SK-N-MC (cell line): ENCODE data around the gene DDX20.
"Not testable (repeated sequence)": the region's sequence is repeated elsewhere in the genome, so short reads cannot be mapped to it uniquely, and the experiment has no call there.

Source experiments
- DNase-seq: peaks from one replicate; pipeline ENCODE4 v3.0.0-alpha.2; 2011; ENCODE audit warnings: low read depth, low spot score
- H3K27ac ChIP-seq: fragments of 200-600 bp; sonication (generic); 2 replicates; pipeline ENCODE4 v1.5.1; 2016; ENCODE audit warnings: mixed run types
- H3K36me3 ChIP-seq: fragments of 200-600 bp; sonication (generic); 2 replicates; pipeline ENCODE4 v1.6.1; 2017; ENCODE audit warnings: antibody characterized with exemption, low read length, mixed read lengths; ENCODE audit not compliant: insufficient read depth
- H3K4me3 ChIP-seq: fragments of 200-600 bp; sonication (generic); 2 replicates; pipeline ENCODE4 v1.5.1; 2016
- H3K9ac ChIP-seq: fragments of 200-600 bp; sonication (generic); 2 replicates; pipeline ENCODE4 v1.8.0; 2017; ENCODE audit warnings: mixed run types, mixed read lengths; ENCODE audit not compliant: insufficient read length
- H3K9me3 ChIP-seq: fragments of 200-600 bp; sonication (generic); 2 replicates; pipeline ENCODE4 v1.6.1; 2017; ENCODE audit warnings: low read depth, mild to moderate bottlenecking, antibody characterized with exemption, low read length, moderate library complexity, mixed read lengths
- EZH2 ChIP-seq: fragments of 200-600 bp; sonication (generic); IDR thresholded peaks from one replicate; pipeline ENCODE4 v1.6.1; 2017; ENCODE audit warnings: antibody characterized with exemption
- FOXP2 ChIP-seq: optimal IDR thresholded peaks from 2 replicates; pipeline ENCODE3; 2011; ENCODE audit warnings: mild to moderate bottlenecking, moderate library complexity; ENCODE audit not compliant: insufficient read depth; ENCODE audit errors: extremely low read length, control extremely low read depth
- POLR2AphosphoS5 ChIP-seq: IDR thresholded peaks from 2 replicates; pipeline ENCODE4 v1.6.1; 2012; ENCODE audit warnings: mild to moderate bottlenecking, low read depth, low read length, borderline replicate concordance

The DDX20 gene

GRCh38 chr1:111786669-111787207 is 31.0 kb downstream of the DDX20 start:
- Histone ChIP-seq H3K4me3 (no peak overlapping the region), H3K9ac (no peak overlapping the region), H3K27ac (no peak overlapping the region), H3K9me3 (no peaks in the 10 kb centered on the region), H3K36me3 (no peaks in the 10 kb centered on the region)
- DNase-seq, result no peak
- no peak for TF ChIP-seq EZH2
- no peak for TF ChIP-seq FOXP2
- no peak for TF ChIP-seq POLR2AphosphoS5

- no peak overlapping the region for H3K27ac ChIP-seq
- no peak overlapping the region for H3K9ac ChIP-seq
- H3K9me3 ChIP-seq, result no peaks in the 10 kb centered on the region
- TF ChIP-seq POLR2AphosphoS5 (no peak), EZH2 (no peak), FOXP2 (no peak)
- no peak for DNase-seq
- H3K36me3 ChIP-seq, result no peaks in the 10 kb centered on the region
- H3K4me3 ChIP-seq, result no peak overlapping the region
These were observed 33.4 kb downstream of the DDX20 start for GRCh38 chr1:111789142-111789541.

DNA sequence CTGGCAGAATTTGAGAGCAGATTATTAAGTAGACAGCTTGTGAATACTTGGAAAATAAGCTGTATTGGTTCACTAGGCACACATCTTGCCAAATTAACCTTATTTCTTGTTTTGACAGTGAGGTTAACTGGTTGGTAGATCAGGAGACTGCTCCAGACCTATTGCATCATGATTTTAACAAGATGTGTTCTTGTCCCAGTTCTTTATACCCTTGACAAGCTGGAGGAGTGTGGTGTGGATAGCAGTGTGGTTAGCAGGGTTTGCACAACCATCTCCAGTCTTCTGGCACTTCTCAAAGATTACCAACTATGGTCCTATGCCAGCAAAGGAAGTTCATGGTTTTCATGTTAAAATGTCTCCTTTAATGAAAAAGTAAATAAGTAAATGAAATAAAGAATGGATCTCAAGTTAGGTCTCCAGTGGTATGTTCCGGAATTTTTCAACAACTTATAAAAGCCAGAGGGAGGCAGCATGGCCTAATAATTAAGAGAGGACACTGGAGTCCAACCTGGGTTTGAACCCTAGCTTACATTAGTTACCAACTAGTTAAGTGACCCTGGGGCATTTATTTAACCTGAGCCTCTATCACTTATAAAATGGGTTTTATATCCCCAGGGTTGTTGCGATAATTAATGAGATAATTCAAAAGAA is 34.1 kb downstream of the DDX20 start:
- no peak for DNase-seq
- Histone ChIP-seq H3K27ac (no peak overlapping the region), H3K9ac (no peak overlapping the region), H3K36me3 (no peaks in the 10 kb centered on the region), H3K9me3 (no peaks in the 10 kb centered on the region), H3K4me3 (no peak overlapping the region)
- TF ChIP-seq EZH2, result no peak
- TF ChIP-seq POLR2AphosphoS5, result no peak
- no peak for TF ChIP-seq FOXP2

- Histone ChIP-seq H3K9ac (no peak overlapping the region), H3K27ac (no peak overlapping the region), H3K4me3 (no peak overlapping the region), H3K36me3 (no peaks in the 10 kb centered on the region), H3K9me3 (no peaks in the 10 kb centered on the region)
- TF ChIP-seq POLR2AphosphoS5, result no peak
- peak; percentile 5 for TF ChIP-seq EZH2
- TF ChIP-seq FOXP2, result no peak
- DNase-seq, result no peak
These were observed 36.1 kb downstream of the DDX20 start for GRCh38 chr1:111791776-111792175.

DNA sequence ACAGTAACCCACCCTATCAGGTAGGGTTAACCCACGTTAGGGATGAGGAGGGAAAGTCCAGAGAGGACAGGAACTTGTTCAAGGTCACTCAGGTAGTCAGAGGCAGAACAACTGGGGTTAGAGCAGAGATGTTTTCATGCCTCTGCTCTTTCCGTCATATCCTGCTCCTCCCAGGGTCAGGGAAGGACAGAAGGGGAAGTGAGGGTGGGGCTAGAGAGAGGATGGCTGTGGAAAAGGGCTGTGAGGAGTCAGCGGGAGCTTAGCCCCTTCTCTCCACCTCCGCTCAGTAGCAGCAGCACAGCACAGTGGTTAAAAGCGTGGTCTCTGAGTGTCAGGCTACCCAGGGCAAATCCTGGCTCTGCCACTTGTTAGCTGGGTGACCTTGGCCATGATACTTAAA is 36.5 kb downstream of the DDX20 start:
- Histone ChIP-seq H3K36me3 (no peaks in the 10 kb centered on the region), H3K9ac (no peak overlapping the region), H3K4me3 (no peak overlapping the region), H3K9me3 (no peaks in the 10 kb centered on the region), H3K27ac (no peak overlapping the region)
- DNase-seq, result no peak
- TF ChIP-seq POLR2AphosphoS5, result no peak

DNA sequence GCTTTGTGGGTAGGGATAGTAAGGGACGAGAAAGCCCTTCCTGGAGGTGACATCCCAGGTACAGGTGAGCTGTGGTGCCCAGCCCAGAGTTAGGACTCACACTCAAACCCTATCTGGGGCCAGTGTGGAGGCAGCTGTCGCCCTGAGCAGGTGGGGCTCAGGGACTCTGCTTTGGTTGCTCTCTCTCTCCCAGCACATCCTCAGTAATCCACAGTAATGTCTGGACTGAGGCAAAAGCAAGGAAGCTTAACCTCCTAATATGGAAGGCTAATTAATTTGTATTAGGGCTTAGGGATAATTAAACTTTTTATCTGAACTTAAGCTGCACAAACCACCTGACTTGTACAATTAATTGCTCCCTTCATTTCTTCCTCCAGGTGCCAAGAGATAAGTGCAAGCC is 38.2 kb downstream of the DDX20 start:
- H3K27ac ChIP-seq, result no peak overlapping the region
- no peak for DNase-seq
- H3K4me3 ChIP-seq, result no peak overlapping the region
- no peaks in the 10 kb centered on the region for H3K36me3 ChIP-seq
- H3K9ac ChIP-seq, result no peak overlapping the region
- TF ChIP-seq FOXP2 (no peak), POLR2AphosphoS5 (no peak), EZH2 (no peak)
- no peaks in the 10 kb centered on the region for H3K9me3 ChIP-seq

DNA sequence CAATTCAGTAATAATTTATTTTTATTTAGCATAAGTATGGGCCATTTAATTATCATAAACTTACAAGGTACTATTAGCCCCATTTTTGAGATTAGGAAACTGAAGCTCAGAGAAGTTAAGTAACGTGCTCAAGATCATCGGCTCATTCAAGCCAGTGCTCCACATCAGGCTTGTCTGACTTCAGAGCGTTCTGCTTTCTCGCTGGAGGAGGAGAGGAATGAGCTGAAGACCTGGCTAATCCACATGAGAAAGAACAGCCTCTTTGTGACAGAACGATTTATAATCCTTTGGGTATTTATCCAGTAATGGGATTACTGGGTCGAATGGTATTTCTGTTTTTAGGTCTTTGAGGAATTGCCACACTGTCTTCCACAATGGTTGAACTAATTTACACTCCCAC is 39.7 kb downstream of the DDX20 start:
- TF ChIP-seq EZH2 (no peak), POLR2AphosphoS5 (no peak), FOXP2 (no peak)
- Histone ChIP-seq H3K9me3 (no peaks in the 10 kb centered on the region), H3K36me3 (no peaks in the 10 kb centered on the region), H3K4me3 (no peak overlapping the region), H3K27ac (no peak overlapping the region), H3K9ac (no peak overlapping the region)
- no peak for DNase-seq

- no peak for DNase-seq
- Histone ChIP-seq H3K9ac (no peak overlapping the region), H3K9me3 (no peaks in the 10 kb centered on the region), H3K27ac (no peak overlapping the region), H3K36me3 (no peaks in the 10 kb centered on the region), H3K4me3 (no peak overlapping the region)
- no peak for TF ChIP-seq POLR2AphosphoS5
- TF ChIP-seq FOXP2, result no peak
- no peak for TF ChIP-seq EZH2
These were observed 42.9 kb downstream of the DDX20 start for GRCh38 chr1:111798580-111798979.

DNA sequence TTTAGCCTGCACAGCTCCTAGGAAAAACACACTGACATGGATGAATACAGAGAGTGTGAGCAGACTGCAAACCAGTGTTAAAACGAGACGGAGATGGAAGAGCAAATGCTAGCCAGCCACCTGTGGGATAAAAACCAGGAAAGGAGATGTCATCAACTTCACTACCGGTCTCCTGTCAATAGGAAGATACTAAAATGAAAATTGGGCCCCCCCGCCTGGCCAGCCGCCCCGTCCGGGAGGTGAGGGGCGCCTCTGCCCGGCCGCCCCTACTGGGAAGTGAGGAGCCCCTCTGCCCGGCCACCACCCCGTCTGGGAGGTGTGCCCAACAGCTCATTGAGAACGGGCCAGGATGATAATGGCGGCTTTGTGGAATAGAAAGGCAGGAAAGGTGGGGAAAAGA is 44.0 kb downstream of the DDX20 start:
- not testable (repeated sequence) for H3K27ac ChIP-seq, H3K36me3 ChIP-seq, H3K9me3 ChIP-seq, DNase-seq, H3K4me3 ChIP-seq, H3K9ac ChIP-seq
